Uterus (tissue), 4 donors: ENCODE measurements around the gene C2CD3. TPM values are rescaled to one million over a fixed set of nuclear protein-coding genes. Genes with fewer than 3 reads are reported as not detected.

Source experiments
- DNase-seq, 2 donors: peaks; one replicate each; pipeline ENCODE4 v3.0.0-alpha.2; 2019 to 2020
- H3K27ac ChIP-seq, 2 donors: fragments of 200-600 bp; sonication (generic); 1 replicate in 1 of 2; 2 replicates in 1 of 2; pipeline ENCODE4 v1.5.1; 2016 to 2018
- H3K27me3 ChIP-seq, 2 donors: fragments of 200-600 bp; sonication (generic); one replicate each; pipeline ENCODE4 v1.5.1; 2018 to 2019; ENCODE audit warnings: control low read depth in 1 of 2
- H3K36me3 ChIP-seq, 2 donors: fragments of 200-600 bp; sonication (generic); one replicate each; pipeline ENCODE4 v1.5.1; 2019; ENCODE audit warnings: control low read depth in 1 of 2
- H3K4me1 ChIP-seq, 2 donors: fragments of 200-600 bp; sonication (generic); one replicate each; pipeline ENCODE4 v1.5.1; 2018 to 2019; ENCODE audit warnings: control low read depth in 1 of 2
- H3K4me3 ChIP-seq, 2 donors: fragments of 200-600 bp; sonication (generic); 1 replicate in 1 of 2; 2 replicates in 1 of 2; pipeline ENCODE4 v1.5.1; 2018 to 2019; ENCODE audit warnings: mild to moderate bottlenecking in 1 of 2
- H3K9me3 ChIP-seq, 2 donors: fragments of 200-600 bp; sonication (generic); one replicate each; pipeline ENCODE4 v1.5.1; 2019; ENCODE audit warnings: control low read depth in 1 of 2
- CTCF ChIP-seq, 4 experiments: fragments of 200-600 bp in 2 of 4; fragments of 450-650 bp in 2 of 4; sonication (generic) in 2 of 4; IDR thresholded peaks; one replicate each; pipeline ENCODE4 v1.5.1; 2016 to 2019; ENCODE audit warnings: antibody characterized with exemption in 4 of 4, mild to moderate bottlenecking in 2 of 4, moderate library complexity in 1 of 4
- POLR2A ChIP-seq, 2 donors: fragments of 450-650 bp; IDR thresholded peaks; one replicate each; pipeline ENCODE4 v1.6.1; 2016; ENCODE audit warnings: antibody characterized with exemption in 2 of 2, mild to moderate bottlenecking in 1 of 2, moderate library complexity in 1 of 2
- intact Hi-C: fragments of 100-400 bp; cut with DNase I; formaldehyde crosslinking; loops from one replicate; pipeline ENCODE4 v1.15.1; 2023; ENCODE audit warnings: low total_unique reads
- total RNA-seq, 4 donors: library from RNA; depleted of rRNA in 3 of 4; stranded (reverse); fragments of >200 nt in 3 of 4; gene quantifications; one replicate each; pipeline versions ENCODE4 v1.1.0 to v1.2.4, GENCODE V29; 2014 to 2023
- donor health status: DM: yes; HTN: yes; CAD: no.

C2CD3 gene
- total RNA-seq, 4 donors from 2014 or later = 22.5 to 347 (median 29.5) TPM

DNA sequence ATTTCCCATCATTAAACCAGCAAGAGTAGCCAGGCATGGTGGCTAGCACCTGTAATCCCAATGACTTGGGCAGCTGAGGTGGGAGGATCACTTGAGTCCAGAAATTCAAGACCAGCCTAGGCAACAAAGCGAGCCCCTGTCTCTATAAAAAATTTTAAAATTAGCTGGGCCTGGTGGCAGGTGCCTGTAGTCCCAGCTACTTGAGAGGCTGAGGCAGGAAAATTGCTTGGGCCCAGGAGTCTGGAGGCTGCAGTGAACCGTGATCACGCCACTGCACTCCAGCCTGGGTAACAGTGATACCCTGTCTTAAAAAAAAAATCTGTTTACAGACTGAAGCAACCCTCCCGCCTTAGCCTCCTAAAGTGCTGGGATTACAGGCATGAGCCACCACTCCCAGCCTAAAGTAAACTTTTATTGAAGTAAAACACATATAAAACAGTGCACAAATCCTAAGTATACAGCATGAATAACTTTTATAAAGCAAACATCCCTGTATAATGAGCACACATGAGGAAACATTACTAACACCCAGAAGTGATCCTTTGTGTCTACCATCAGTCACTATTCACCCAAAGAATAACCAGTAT lies 174.5 kb downstream of the C2CD3 start:
- Histone ChIP-seq H3K36me3 (no peaks in the 10 kb centered on the region), H3K9me3 (no peaks in the 10 kb centered on the region), H3K4me1 (no peaks in the 10 kb centered on the region), H3K27me3 (no peaks in the 10 kb centered on the region), H3K4me3 (no peak overlapping the region), H3K27ac (no peak overlapping the region)
- intact Hi-C loops = no loop called here
- TF ChIP-seq POLR2A (IDR thresholded peaks at IDR 0.05) = no peak
- no peak for TF ChIP-seq CTCF (IDR thresholded peaks at IDR 0.05)
- DNase-seq = no peak

GRCh38 chr11:73995731-73996130 lies 175.1 kb downstream of the C2CD3 start:
- intact Hi-C loops = no loop called here
- Histone ChIP-seq H3K36me3 (no peaks in the 10 kb centered on the region), H3K4me1 (no peaks in the 10 kb centered on the region), H3K27ac (no peak overlapping the region), H3K9me3 (no peaks in the 10 kb centered on the region), H3K4me3 (no peak overlapping the region), H3K27me3 (no peaks in the 10 kb centered on the region)
- no peak for DNase-seq
- TF ChIP-seq CTCF (IDR thresholded peaks at IDR 0.05) (no peak), POLR2A (IDR thresholded peaks at IDR 0.05) (no peak)

DNA sequence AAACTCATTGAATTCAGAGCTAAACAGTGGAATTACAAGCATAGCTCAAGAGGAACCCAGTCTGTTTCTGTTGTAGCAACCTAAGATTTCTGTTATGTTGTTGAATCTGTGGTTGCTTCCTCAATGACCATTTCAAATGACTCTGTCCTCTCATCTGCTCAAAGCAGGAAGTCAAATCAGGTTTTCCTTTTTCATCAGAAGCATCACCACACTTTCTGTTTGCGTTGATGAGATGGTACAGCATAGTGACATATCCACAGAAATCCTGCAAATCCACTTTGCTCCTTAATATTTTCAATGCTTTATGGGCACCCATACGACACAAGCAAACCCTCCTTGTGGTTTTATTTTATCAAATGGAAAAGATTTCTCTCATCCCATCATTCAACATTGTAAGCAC lies 175.6 kb downstream of the C2CD3 start:
- DNase-seq = no peak
- Histone ChIP-seq H3K27ac (no peak overlapping the region), H3K27me3 (no peaks in the 10 kb centered on the region), H3K36me3 (no peaks in the 10 kb centered on the region), H3K4me3 (no peak overlapping the region), H3K9me3 (no peaks in the 10 kb centered on the region), H3K4me1 (no peaks in the 10 kb centered on the region)
- intact Hi-C loops = no loop called here
- no peak for TF ChIP-seq POLR2A (IDR thresholded peaks at IDR 0.05)
- no peak for TF ChIP-seq CTCF (IDR thresholded peaks at IDR 0.05)

DNA sequence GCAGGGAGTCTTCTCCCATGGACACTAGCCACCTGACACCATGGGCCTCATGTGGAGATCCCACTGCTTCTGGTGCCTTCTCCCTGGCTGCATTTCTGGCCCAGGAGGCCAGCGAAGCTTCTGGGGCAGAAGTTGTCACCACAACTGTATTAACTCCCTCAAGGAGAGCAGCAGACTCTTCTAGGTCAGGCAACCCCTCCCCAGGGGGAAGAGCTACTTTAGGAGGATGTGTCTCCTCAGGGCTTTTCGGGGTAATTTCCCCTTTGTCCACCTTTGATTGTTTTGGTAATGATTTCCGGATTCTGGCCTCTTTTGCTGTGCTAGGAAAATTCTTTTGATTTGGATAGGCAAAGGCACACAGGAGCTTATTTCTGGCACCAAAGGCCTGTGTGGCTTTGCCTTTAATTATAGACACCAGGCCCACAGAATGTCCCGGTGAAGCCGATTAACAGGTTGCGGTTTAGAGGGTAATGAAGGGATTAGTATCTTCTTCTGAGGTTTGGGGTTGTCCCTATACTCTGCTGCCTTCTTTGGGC lies 179.3 kb downstream of the C2CD3 start:
- DNase-seq = no peak
- Histone ChIP-seq H3K9me3 (no peaks in the 10 kb centered on the region), H3K36me3 (no peaks in the 10 kb centered on the region), H3K4me3 (no peak overlapping the region), H3K27me3 (no peaks in the 10 kb centered on the region), H3K27ac (no peak overlapping the region), H3K4me1 (no peaks in the 10 kb centered on the region)
- intact Hi-C loops = no loop called here
- TF ChIP-seq POLR2A (IDR thresholded peaks at IDR 0.05) (no peak), CTCF (IDR thresholded peaks at IDR 0.05) (no peak)

GRCh38 chr11:73990730-73991129 lies 180.1 kb downstream of the C2CD3 start:
- Histone ChIP-seq H3K36me3 (no peaks in the 10 kb centered on the region), H3K9me3 (no peaks in the 10 kb centered on the region), H3K4me1 (no peaks in the 10 kb centered on the region), H3K4me3 (no peak overlapping the region), H3K27me3 (no peaks in the 10 kb centered on the region), H3K27ac (no peak overlapping the region)
- TF ChIP-seq CTCF (IDR thresholded peaks at IDR 0.05) (no peak), POLR2A (IDR thresholded peaks at IDR 0.05) (no peak)
- no peak for DNase-seq
- intact Hi-C loops = no loop called here
